ENCODE measurements around the gene ABCF3. TPM values are rescaled to one million over a fixed set of nuclear protein-coding genes. Genes with fewer than 3 reads are reported as not detected.

ABCF3 gene
- total RNA-seq, 1 experiment from 2014 or later: 63.6 TPM

DNA sequence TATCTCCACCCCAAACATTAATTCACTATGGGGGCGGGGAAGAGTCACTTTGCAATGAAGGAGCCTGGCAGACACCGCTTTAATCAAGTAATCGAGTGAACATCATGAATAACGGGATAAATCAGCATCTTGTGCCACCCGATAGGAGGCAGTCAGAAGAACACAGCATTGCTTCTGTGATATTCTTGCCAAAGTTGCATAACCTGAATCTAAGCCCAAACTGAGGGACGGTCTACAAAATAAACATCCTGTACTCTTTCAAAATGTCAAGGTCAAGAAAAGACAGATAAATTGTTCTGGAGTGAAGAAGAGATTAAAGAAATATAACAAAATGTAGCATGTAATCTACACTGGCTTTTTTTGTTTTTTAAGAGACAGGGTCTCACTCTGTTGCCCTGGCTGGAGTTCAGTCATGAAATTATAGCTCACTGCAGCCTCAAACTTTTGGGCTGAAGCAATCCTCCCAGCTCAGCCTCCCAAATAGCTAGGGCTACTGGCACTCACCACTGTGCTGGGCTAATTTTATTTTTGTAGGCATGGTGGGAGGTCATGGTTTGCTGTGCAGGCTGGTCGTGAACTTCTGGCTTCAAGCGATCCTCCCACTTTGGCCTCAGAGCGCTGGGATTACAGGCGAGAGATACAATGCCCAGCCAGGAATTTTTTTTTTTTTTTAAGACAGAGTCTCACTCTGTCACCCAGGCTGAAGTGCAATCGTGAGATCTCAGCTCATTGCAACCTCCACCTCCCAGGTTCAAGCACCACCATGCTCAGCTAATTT is 23.3 kb downstream of the ABCF3 start (continued):
- TF ChIP-seq, protein P1, sequence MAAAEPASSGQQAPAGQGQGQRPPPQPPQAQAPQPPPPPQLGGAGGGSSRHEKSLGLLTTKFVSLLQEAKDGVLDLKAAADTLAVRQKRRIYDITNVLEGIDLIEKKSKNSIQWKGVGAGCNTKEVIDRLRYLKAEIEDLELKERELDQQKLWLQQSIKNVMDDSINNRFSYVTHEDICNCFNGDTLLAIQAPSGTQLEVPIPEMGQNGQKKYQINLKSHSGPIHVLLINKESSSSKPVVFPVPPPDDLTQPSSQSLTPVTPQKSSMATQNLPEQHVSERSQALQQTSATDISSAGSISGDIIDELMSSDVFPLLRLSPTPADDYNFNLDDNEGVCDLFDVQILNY (CRISPR knock-in tag; IDR thresholded peaks at IDR 0.05): no peak
- TF ChIP-seq ZNF416 (CRISPR knock-in tag; IDR thresholded peaks at IDR 0.05): no peak

DNA sequence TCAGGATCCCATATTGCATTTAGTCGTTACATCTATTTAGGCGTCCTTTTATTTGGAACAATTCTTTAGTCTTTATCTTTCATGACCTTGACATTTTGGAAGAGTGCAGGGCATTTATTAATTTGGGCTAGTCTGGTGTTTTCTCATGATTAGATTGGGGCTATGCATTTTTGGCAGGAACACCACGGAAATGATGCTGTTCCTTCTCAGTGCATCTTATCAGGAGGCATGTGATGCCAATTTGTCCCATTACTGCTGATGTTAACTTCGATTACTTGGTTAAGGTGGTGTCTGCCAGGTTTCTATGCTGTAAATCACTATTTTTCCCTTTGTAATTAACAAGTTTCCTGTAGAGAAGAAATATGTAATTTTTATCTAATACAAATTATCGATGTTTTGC is 25.3 kb downstream of the ABCF3 start:
- Mint-ChIP-seq H3K9me3 (no peaks in the 10 kb centered on the region), H3K4me1 (no peaks in the 10 kb centered on the region), H3K4me3 (no peak overlapping the region), H3K27me3 (ENCODE audit: low read depth) (no peaks in the 10 kb centered on the region; the same call in 1 of the 2 replicates), H3K27ac (no peak overlapping the region), H3K36me3 (no peaks in the 10 kb centered on the region)
- ChIA-PET CTCF (interaction anchor here (1.0 to 4.0 kb wide), 2 partner anchors 16 to 30 kb away, joined by 3 to 19 read pairs; no protein-coding TSS in a partner anchor), POLR2A (no interaction called here)
- ATAC-seq (no peak), DNase-seq (ENCODE audit: low spot score) (no peak)
- no peak for TF ChIP-seq NFE2L1 (CRISPR knock-in tag; IDR thresholded peaks at IDR 0.05)
- TF ChIP-seq, protein P2, sequence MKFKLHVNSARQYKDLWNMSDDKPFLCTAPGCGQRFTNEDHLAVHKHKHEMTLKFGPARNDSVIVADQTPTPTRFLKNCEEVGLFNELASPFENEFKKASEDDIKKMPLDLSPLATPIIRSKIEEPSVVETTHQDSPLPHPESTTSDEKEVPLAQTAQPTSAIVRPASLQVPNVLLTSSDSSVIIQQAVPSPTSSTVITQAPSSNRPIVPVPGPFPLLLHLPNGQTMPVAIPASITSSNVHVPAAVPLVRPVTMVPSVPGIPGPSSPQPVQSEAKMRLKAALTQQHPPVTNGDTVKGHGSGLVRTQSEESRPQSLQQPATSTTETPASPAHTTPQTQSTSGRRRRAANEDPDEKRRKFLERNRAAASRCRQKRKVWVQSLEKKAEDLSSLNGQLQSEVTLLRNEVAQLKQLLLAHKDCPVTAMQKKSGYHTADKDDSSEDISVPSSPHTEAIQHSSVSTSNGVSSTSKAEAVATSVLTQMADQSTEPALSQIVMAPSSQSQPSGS (CRISPR knock-in tag; IDR thresholded peaks at IDR 0.05; ENCODE audit: borderline replicate concordance, low read depth): no peak
- TF ChIP-seq, protein P3, sequence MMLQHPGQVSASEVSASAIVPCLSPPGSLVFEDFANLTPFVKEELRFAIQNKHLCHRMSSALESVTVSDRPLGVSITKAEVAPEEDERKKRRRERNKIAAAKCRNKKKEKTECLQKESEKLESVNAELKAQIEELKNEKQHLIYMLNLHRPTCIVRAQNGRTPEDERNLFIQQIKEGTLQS (CRISPR knock-in tag; conservative IDR thresholded peaks at IDR 0.05): no peak
- TF ChIP-seq RORB (CRISPR knock-in tag; IDR thresholded peaks at IDR 0.05): no peak
- TF ChIP-seq ZNF317 (CRISPR knock-in tag; IDR thresholded peaks at IDR 0.05; ENCODE audit: borderline replicate concordance, low read depth): no peak
- no peak for TF ChIP-seq NR1H2 (CRISPR knock-in tag; IDR thresholded peaks at IDR 0.05)
- no peak for TF ChIP-seq ZNF396 (CRISPR knock-in tag; IDR thresholded peaks at IDR 0.05; ENCODE audit: borderline replicate concordance)
- no peak for TF ChIP-seq OVOL2 (CRISPR knock-in tag; IDR thresholded peaks at IDR 0.05; ENCODE audit: borderline replicate concordance)
- TF ChIP-seq SOX15 (CRISPR knock-in tag; IDR thresholded peaks at IDR 0.05): no peak
- TF ChIP-seq, protein P4, sequence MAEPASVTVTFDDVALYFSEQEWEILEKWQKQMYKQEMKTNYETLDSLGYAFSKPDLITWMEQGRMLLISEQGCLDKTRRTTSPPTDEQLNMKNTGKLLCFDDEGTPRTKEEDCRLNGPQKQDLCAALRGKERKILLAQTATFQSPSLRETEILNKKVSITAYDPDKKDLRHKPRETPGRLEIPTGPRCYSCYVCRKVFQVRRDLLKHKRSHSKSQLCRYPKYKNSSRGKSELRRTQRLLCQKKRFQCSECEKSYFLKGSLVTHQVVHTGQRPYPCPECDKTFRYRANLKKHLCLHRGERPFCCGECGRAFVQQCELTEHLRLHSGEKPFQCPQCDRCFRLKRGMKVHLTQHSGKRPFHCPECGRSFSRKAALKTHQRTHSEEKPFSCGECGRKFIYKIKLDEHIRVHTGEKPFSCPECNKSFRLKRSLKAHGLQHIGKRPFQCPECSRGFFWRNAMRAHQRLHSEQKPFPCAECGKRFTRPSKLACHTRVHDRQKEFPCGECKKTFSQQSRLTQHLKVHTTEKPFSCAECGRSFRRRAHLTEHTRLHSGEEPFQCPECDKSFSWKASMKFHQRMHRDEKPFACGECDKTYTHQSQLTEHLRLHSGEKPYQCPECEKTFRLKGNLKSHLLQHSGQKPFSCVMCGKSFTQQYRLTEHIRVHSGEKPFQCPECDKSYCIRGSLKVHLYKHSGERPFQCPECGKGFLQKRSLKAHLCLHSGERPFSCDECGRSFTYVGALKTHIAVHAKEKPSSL (CRISPR knock-in tag; conservative IDR thresholded peaks at IDR 0.05): no peak

DNA sequence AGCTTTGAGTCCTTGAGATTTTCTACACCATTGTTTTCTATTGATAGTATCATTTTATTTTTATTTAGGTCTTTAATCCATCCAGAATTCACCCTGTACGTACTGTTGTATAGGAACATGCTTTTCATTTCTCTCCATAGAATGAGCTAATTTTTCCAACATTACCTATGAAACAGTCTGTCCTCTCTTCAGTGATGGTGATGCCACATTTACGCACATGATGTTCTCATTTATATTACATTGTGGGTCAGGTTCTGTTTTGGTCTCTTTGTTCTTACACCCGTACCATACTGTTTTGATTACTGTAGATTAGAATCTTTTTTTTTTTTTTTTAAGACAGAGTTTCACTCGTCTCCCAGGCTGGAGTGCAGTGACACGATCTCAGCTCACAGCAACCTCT is 25.7 kb downstream of the ABCF3 start:
- Mint-ChIP-seq H3K36me3 (no peaks in the 10 kb centered on the region), H3K4me3 (no peak overlapping the region), H3K4me1 (no peaks in the 10 kb centered on the region), H3K27ac (no peak overlapping the region), H3K9me3 (no peaks in the 10 kb centered on the region), H3K27me3 (ENCODE audit: low read depth) (no peaks in the 10 kb centered on the region; the same call in 1 of the 2 replicates)
- TF ChIP-seq, protein P5, sequence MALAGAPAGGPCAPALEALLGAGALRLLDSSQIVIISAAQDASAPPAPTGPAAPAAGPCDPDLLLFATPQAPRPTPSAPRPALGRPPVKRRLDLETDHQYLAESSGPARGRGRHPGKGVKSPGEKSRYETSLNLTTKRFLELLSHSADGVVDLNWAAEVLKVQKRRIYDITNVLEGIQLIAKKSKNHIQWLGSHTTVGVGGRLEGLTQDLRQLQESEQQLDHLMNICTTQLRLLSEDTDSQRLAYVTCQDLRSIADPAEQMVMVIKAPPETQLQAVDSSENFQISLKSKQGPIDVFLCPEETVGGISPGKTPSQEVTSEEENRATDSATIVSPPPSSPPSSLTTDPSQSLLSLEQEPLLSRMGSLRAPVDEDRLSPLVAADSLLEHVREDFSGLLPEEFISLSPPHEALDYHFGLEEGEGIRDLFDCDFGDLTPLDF (CRISPR knock-in tag; IDR thresholded peaks at IDR 0.05): no peak
- TF ChIP-seq FOXK1 (CRISPR knock-in tag; IDR thresholded peaks at IDR 0.05): no peak
- ChIA-PET CTCF (interaction anchor here (0.7 to 4.0 kb wide), 3 partner anchors 16 to 154 kb away, joined by 3 to 19 read pairs (median 3); no protein-coding TSS in a partner anchor), POLR2A (interaction anchor here (0.6 kb wide), 1 partner anchor 38 kb away, joined by 8 read pairs; no protein-coding TSS in a partner anchor)
- no peak for DNase-seq (ENCODE audit: low spot score)
- ATAC-seq: no peak

Data from WTC11 (cell line).